HEK293T (cell line): ENCODE results near the gene SIGLEC11.

ENCODE experiments used
- BHLHE40 ChIP-seq: fragments of 450-650 bp; IDR thresholded peaks from 2 replicates; pipeline ENCODE4 v1.6.1; 2016; ENCODE audit warnings: mild to moderate bottlenecking, moderate library complexity, borderline replicate concordance
- CTBP1 ChIP-seq: fragments of 450-650 bp; IDR thresholded peaks from 2 replicates; pipeline ENCODE4 v1.6.1; 2016; ENCODE audit warnings: borderline replicate concordance
- FOXA1 ChIP-seq: fragments of 450-650 bp; IDR thresholded peaks from 2 replicates; pipeline ENCODE4 v1.6.1; 2016; ENCODE audit warnings: mild to moderate bottlenecking
- FOXK2 ChIP-seq: fragments of 450-650 bp; IDR thresholded peaks from 2 replicates; pipeline ENCODE4 v1.6.1; 2016; ENCODE audit warnings: mild to moderate bottlenecking
- HDGF ChIP-seq: fragments of 450-650 bp; IDR thresholded peaks from 2 replicates; pipeline ENCODE4 v1.6.1; 2017; ENCODE audit warnings: antibody characterized with exemption, borderline replicate concordance
- TARDBP ChIP-seq: fragments of 450-650 bp; IDR thresholded peaks from 2 replicates; pipeline ENCODE4 v1.6.1; 2016

GRCh38 chr19:49952479-49952836, 8.5 kb downstream of the SIGLEC11 start:
- TF ChIP-seq FOXA1 (no peak), TARDBP (no peak), BHLHE40 (no peak), FOXK2 (no peak), HDGF (no peak), CTBP1 (no peak)
